Adrenal gland (tissue), 5 donors: ENCODE measurements around the gene AACS.

Source experiments
- CTCF ChIP-seq, 6 experiments: fragments of 450-650 bp in 4 of 6; fragments of 200-600 bp in 2 of 6; sonication (generic) in 1 of 6; IDR thresholded peaks; 1 replicate in 5 of 6; 2 replicates in 1 of 6; pipeline versions ENCODE4 v1.5.1 to v1.8.0; 2016 to 2021; ENCODE audit warnings: antibody characterized with exemption in 6 of 6, mild to moderate bottlenecking in 2 of 6, moderate library complexity in 1 of 6
- POLR2A ChIP-seq, 2 donors: fragments of 450-650 bp; IDR thresholded peaks; one replicate each; pipeline ENCODE4 v1.6.1; 2017; ENCODE audit warnings: antibody characterized with exemption in 2 of 2, mild to moderate bottlenecking in 2 of 2, moderate library complexity in 1 of 2
- donor health status: DM: no; HTN: no; CAD: no.

DNA sequence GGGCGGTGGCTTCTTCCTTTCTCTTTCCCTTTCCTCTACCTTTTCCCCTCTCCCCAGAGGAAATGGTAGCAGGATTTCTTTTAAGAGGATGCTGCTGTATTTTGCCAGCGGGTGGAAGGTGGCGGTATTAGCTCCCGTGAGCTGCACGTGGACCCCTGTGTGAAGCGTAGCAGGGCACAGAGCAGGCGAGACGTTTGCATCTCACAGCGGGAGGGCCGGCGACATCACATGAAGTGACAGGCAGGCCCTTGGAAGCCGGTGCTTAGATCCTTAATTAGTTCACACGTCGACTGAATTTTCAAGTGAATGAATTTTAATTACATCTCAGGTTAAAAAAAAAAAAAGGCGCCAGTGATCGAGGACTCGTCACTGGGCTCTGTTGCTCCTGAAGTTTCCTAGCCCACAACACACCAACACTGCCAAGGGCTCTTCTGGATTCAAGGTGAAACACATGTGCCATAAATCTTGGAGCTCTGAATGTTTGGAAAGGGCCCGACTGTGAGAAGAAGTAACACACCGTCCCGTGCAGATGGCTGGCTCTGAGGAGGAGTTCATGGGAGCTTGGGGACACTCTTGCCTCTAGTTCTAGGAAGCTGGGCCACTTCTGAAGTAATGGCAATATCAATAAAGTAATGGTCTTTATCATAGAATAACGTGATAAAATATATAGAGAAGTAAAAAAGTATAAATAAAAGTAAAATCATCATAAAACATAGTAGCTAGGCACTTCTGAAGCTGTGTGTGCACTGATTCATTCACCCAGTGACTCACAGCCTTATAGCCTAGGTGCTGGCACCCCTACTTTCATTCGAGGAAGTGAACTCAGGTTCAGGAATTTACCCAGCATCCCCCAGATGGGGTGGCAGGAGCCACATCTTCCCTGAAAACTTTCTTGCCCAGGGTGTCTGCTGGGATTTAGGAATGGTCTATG lies 75.3 kb downstream of the AACS start:
- no peak for TF ChIP-seq POLR2A (IDR thresholded peaks at IDR 0.05)
- TF ChIP-seq CTCF (IDR thresholded peaks at IDR 0.05) = no peak
